ENCODE data around the gene PIK3CA.

DNA sequence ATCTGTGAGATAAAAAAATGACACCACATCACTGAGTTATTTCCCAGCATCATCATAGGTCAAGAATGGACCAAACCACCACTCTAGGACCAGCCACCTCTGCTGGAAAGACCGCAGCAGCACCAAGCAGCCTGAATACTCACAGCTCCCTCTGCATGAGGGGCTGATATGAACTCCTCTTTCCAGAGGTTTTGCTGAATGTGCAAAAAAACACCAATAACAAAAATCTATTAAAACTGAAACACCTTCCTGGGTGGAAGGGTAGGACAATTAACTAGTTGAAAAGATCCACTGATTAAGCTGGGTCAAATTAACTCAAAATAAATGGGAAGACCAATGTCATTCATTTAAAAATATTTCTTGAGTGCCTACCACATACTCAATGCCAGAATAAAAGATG lies 131.7 kb downstream of the PIK3CA start:
- TF ChIP-seq EZH2 (IDR thresholded peaks at IDR 0.05) (no peak), POLR2AphosphoS5 (IDR thresholded peaks at IDR 0.05; ENCODE audit: borderline replicate concordance, low read depth, low read length) (no peak)
